GM21737 (cell line): ENCODE measurements around the gene SLMAP.
A peak's percentile ranks its signal among the peaks of the same experiment; 100 is the strongest.

Experiments
- ATAC-seq: cut with Tn5 transposase; IDR thresholded peaks from one replicate; pipeline ENCODE4 v1.9.1; 2021; ENCODE audit warnings: mild to moderate bottlenecking, moderate library complexity; ENCODE audit not compliant: unreplicated experiment

The SLMAP gene

DNA sequence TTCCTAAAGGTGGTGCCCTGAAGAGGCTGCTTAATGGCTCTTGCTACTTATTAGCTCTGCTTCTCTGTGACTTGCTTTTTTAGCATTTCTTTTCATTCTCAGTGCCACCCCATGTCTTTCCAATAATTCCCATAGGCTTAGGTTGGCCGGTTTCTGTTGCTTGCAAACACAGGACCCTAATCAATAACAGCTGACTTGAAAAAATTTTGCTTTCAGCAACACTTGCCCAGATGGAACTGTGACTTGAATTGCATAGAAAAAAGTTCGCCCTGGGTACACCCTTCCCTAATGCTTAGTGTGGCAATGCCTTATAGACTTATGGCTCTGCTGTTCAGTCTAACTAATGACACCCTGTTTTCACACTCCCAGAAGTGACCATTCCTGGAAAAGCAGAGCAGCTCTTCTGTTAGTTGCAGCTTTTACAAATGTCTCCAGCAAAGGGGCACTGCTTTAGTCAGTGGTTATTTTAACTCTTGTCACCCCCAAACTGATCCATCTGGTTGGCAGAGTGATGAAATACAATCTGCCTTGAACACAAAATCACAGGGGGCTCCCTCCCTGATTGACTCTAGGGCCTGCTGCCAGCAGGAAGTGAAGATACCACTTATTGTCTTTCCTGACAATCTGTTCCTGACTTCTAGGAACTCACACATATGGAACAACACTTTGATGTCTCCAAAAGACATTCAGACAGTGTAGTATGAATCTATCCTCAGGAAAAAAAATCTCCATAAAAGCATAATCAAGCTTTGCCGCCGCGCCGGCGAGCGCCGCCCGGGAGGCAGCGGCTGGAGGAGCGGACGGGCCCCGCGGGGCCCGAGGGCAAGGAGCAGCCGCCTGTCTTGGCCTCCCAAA is 9.7 kb upstream of the SLMAP start:
- ATAC-seq, result no peak

DNA sequence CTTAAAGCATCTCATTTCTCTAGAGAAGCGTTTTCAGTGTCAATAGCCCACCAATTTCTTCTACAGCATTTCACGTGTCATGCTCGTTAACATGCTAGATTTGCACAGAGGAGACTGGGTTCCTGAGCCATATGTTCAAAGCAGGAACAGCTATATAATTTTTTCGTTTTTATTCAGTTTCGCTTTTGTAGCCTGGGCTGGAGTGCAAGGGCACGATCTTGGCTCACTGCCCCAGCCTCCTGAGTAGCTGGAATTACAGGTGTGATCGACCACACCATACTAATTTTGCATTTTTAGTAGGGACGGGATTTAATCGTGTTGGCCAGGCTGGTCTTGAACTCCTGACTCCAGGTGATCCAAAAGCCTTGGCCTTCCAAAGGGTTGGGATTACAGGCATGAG is 6.6 kb upstream of the SLMAP start:
- no peak for ATAC-seq

DNA sequence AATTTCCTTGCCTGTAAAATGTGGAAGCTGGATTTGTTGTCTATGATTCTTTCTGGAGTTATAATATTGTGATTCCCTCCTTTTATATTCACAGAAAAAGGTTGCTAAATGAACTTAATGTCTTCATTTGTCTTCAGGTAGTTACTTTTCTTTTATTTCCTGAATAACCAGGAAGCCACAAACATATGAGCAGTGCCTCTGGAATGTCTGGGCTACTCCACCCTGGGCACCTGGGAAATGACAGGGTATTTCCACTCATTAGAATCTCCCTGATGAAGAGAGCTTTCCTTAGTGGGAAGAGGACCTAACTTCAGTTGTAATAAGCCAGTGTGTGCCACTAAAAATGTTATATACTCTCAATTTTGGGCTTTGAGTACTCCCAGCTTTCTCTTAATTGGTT is 3.8 kb upstream of the SLMAP start:
- ATAC-seq, result no peak

DNA sequence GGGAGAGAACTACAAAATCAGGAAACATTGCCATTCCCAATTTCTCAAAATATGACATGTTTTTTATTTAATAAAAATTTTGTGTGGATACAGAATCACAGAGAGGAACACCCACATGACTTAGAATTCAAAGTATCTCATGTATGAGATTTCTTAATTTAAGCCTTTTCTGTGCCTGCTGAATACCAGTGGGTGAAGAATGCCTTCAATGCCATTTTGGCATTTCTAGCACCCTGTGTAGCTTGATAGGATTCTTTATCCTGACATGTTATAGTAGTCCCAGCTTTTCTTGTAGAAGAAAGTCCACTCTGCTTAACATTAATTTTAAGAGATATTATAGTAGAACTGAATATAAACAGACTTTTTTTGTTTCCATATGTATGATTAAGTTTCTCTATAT is 3.1 kb upstream of the SLMAP start:
- ATAC-seq, result no peak

DNA sequence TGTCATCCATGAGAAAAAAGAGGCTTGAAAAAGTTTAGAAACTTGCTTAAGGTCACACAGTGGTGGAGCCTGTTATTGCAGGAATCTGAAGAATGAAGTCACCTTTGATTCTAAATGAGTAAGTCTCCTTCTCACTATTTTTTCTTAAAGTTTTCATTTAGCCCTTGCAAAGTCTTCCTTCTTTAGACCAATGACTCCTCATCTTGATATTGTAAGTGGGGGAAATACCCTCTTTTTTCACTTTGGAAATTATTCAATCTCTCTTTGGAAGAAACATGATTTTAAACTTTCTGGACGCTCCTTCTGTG is 787 bp upstream of the SLMAP start:
- ATAC-seq, result no peak

DNA sequence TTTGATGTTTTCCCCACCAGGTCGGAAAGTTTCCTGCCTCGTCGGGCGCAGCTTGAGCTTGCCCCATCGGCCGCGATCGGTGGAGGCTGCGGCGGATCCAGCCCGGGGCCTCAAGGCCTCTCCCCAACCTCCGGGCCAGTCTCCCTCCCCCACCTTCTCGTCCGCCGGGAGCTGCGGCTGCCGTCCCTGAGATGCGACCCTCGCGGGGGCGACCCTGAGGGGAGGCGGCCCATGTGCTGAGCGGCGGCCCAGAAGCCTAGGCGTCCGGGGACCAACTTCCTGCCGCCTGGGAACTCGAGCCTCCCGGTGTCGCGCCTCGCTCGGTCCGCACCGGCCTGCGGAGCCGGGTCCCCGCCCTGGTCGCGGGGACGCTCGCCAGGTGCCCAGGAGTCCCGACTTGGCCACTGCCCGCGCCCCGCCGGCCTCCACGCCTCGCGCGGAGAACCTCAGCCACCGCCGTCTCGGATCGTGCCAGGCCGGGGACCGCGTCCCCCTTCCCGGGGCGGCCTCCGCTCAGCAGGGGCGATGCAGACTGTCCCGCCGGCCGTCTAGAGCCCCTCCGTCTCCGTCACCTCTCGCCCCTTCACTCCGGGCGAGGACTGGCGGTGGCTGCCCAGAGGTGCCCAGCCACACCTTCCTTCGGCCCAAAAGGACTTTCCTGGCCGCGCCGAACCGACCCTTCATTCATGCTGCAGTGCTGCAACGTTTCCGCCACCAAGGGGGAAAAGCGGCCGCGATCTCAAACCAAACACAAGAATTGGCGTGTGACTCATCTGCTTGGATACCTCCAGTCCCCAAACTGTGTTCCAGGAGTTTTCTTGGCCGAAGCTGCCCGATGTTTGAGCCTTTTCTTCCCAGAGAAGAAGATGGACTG is 656 bp downstream of the SLMAP start:
- ATAC-seq, result peak; percentile 32

DNA sequence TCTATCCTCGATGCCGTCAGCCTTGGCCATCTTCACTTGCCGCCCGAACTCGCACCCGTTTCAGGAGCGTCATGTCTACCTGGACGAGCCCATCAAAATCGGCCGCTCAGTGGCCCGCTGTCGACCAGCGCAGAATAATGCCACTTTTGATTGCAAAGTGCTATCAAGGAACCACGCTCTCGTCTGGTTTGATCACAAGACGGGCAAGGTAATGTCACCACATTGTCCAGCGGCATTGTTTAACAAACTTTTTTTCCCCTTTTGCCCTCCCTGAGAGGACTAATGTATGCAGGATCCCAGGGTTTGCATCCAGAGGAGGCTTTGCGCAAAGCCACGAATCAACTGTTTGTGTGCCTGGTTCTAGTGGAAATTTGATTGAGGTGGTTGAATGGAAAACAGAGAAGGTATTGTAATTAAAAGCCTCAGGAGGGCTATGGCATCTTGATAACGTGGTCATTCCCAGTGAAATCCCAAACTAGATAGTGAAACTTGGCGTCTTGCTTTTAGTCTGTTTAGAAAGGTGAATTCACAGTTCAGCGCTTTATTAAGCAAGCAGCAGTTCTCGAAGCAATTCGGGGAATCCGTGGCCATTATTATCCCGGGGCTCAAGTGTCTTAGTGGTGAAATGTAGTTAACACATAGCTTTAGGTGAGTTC is 1.7 kb downstream of the SLMAP start:
- ATAC-seq, result no peak

DNA sequence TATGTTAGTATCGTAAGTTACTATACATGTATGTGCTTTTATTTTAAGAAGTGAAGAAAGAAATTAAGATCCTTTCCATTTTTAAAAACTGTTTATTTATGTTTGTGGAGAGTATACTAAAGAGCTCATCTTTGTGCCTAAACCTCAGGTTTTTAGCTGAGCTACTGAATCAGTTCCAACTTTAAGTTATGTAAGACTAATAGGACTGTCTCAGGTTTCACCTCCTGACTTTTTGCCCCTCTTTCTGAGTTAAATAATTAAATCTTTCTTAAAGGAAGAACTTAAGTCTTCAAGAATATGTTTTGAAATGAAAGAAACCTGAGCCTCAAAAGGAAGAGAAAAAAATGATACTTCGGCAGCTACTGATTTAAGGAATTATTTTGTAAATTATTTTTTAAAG is 2.6 kb downstream of the SLMAP start:
- no peak for ATAC-seq

DNA sequence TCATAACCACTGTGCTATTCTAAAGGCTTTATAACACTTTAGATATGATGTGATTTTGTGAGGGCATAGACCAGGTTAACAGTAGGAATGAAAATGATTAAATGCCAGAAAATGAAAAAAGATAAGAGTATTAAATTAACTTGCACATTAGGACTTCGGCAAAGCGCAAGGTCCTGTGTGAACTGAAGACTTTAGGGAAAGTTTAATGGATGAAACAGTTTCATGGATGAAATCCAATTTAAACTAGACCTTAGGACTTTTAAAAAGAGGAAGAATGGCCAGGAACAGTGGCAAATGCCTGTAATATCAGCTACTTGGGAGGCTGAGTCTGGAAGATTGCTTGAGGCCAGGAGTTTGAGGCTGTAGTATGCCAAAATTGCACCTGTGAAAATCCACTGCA is 8.7 kb downstream of the SLMAP start:
- no peak for ATAC-seq

DNA sequence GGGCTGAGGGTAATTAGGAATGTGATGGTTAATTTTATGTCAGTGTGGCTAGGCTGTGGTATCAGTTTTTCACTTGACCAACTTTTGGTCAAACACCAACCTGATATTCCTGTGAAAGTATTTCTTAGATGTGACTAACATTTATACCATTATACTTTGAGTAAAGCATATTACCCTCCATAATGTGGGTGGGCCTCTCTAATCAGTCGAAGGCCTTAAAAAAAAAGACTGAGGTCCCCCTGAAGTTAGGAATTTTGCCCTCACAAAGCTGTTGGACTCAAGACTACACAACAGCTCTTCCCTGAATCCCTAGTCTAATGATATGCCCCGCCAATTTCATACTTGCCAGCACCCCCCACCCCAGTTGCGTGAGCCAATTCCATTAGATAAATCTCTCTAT is 12.5 kb downstream of the SLMAP start:
- no peak for ATAC-seq

DNA sequence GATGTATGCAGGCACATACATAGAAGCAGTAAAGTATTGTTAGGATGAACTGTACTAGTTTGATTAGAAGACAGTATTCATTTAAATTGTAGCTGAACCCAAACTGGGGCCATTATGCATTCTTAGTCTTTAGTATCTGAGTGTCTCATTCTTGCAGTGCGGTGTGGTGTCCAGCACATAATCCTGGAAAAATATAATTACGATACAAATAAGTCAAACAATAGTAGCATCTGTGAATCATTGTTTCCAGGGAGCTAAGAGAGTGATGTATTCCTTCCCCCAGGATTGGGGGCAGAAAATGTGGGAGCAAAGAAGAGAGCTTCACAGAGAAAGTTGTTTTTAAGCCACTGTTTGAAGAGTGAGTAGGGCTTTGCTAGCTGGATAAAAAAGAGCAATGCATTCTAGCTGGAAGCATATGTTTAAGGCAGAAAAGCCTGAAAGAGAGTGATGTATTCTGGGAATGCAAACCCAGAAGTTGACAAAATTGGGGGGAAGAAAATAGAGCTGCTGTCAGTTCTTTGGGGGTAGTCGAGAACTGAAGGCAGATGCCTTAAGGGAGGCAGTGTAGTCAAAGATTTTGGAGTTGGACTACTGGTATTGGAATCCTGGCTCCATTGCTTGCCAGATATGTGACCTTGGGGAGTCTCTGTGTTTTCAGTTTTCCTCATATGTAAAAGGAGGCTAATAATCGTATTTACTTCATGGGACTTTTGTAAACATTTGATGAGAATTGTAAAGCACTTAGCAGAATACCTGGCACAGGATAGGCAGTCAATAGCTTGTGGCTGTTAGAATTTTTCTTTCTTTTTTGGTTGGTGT is 14.1 kb downstream of the SLMAP start:
- no peak for ATAC-seq

DNA sequence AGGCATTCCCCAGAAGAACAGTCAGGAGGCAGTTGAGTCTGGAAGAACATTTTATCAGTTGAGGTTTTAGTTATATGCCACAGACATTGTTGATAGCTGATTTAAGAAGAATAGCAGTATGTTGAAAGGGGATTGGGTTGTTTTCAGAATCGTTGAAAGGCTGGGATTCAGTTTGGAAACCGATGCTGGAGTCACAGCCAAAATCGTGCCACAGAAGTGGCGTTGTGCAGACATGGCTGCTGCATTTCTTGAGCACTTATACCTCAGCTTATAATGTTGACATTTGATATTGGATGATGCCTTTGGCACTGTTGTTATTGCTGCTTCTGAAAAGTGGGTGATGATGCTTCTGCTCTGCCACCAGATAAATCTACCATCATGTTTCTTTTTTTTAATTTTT is 16.1 kb downstream of the SLMAP start:
- ATAC-seq, result no peak

DNA sequence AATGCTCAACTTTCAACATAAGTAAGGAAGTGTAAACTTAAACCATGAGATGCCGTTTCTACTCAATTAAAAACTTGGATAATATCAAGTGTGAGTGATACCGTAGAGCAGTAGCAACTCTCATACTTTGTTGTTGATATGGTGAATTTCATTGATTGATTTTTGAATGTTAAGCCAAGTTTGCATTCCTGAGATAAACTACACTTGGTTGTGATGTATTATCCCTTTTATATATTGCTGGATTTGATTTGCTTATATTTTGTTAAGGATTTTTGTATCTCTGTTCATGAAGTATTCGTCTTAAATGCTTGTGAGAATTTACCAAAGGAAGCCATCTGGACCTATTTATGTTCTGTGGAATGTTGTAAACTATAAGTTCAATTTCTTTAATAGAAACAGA is 21.7 kb downstream of the SLMAP start:
- no peak for ATAC-seq

DNA sequence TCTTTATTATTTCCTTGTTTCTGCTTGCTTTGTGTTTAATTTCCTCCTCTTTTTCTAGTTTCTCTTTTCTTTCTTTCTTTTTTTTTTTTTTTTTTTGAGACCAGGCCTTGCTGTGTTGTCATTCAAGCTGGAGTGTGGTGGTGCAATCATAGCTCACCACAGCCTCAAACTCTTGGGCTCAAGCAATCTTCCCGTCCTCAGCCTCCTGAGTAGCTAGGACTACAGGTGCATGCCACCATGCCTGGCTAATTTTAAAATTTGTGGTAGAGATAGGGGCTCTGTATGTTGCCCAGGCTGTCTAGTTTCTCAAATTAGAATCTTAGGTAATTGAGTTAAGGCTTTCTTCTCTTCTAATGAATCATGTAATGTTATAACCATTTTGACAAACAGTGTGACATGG is 22.4 kb downstream of the SLMAP start:
- no peak for ATAC-seq

DNA sequence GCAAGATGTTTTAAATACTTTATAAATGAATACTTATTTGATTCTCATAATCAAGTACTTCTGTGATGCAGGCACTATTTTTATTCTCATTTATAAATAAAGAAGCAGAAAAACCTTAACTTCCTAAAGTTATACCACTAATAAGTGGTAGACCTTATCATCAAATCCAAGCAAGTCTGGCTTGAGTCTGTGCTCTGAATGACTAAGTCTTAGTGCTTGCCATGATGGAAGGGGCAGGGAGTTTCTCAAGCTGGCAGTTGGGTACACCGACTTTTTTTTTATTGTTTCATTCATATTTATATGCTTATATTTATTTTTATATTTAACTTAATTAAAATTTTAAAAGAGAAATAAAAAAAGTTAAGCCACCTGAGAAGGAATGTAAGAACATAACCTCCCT is 23.6 kb downstream of the SLMAP start:
- ATAC-seq, result no peak

DNA sequence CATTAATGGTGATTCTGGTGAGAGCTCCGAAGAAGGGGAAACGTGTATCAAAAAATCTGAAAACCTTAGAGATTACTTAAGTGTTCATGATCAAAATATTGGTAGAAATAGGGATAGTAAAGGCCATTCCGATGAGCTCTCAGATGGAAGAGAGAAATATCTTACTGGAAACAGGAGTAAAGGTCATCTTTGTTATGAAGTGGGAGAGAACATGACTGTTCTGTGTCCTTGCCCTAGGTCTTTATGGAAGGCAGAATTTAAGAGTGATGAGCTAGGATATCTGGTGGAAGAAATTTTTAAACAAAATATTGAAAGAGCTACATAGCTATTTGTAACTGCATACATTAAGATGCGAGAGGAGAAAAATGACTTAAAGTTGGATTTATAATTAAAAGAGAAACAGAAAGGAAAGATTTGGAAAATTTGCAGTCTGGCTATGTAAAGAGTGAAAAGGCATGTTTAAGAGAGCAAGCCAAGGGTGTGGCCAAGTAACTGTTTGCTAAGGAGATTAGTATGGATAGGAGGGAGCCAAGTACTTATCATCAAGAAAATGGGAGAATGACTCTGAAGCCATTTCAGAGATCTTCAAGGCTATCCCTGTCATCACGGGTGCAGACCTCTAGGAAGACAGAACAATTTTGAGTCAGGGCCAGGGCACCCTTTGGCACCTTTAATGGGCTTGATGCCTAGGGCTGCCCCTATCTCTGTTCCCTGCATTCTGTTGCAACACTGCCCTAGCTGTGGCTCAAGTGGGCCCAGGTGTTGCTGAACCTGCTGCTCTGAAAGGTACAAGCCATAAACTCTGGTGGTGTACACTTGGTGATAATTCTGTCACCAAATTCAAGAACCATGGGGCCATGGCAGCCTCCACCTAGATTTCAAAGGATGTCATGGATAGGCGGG is 27.3 kb downstream of the SLMAP start:
- no peak for ATAC-seq

DNA sequence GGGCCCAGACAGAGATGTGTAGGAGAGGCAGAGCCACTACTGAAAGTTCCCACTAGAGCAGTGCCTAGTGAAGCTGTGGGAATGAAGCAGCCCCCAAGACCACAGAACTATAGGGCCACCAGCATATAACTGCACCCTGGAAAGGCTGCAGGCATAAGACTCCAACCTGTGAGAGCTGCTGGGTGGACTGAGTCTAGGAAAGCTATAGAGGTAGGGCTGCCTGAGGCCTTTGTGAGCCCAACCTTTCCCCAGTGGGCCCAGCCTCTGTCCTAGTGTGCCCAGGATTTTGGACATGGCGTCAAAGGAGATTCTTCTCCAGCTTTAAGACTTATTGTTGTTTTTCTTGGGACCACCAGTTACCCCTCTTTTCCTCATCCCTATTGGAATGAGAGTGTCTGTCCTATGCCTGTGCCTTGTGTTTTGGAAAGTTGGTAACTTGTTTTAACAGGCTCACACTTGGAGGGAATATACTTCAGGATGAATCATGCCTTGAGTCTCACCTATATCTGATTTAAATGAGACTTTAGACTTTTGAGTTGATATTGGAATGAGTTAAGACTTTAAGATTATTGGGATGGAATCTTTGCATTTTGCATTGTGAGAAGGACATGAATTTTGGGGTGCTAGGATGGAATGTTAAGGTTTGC is 28.1 kb downstream of the SLMAP start:
- ATAC-seq, result no peak

DNA sequence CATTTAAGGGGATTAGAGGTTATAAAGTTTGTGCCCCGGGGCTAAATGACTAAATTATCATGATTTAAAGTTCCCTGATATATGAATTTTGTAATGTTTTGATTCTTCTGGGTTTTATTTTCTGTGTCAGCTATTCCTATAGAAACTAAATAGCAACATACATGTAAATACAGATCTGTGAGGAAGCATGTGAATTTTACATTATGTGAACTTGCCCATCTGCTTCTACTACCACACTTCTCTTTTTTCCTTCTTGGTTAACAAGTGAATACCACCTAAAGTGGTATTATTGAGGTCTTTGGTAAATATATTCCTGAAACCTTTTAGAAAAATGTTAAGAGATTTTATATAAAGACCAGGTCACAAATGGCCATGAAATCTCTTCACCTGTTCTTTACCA is 29.3 kb downstream of the SLMAP start:
- no peak for ATAC-seq

DNA sequence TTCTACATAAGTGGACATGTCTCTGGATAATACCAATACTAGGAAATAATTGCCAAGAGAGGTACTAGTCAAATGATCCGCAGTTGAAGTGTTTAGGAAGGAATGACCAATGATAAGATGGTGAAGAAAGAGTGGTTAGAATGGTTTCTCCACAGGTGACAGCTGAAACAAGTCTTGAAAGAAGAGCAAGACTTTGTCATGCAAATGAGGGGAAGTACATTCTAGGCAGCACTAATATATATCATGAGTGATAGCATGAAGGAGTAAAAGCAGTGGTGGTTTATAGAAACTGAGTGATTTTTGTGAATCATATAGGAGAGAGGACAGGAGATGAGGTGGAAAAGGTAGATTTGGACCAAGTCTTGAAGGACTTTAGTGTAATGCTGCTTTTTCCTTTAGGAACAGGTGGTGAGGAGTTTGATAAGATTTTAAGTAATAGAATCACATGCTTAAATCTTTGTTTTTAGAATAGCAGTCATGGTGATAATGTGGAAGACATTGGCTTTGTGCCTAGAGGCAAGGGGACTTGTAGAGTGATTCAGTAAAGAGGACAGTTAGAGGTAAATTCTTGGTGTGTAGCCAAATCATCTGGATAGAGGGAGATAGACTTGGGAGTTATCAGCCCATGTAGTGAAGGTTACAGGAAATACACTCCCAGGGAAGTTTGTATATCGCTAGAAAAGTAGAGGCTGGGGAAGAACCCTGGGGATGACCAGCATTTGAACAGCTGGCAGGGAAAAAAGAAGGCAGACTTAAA is 31.9 kb downstream of the SLMAP start:
- peak; percentile 82 for ATAC-seq
